SK-N-SH (cell line): ENCODE measurements around the gene DEPP1. TPM values are rescaled to one million over a fixed set of nuclear protein-coding genes. Genes with fewer than 3 reads are reported as not detected.
A peak's percentile ranks its signal among the peaks of the same experiment; 100 is the strongest.

Experiments
- CTCF ChIA-PET: fragments of 300-600, 350-600 bp; formaldehyde crosslinking; extraction: SDS; loops from one replicate; lab custom pipeline; 2021; lab: Yijun Ruan, JAX
- POLR2A ChIA-PET: fragments of 350-600 bp; sonication (Branson Sonifier 250); formaldehyde crosslinking; extraction: SDS; loops from one replicate; lab custom pipeline; 2020; ENCODE audit warnings: antibody characterized with exemption, inconsistent platforms; lab: Yijun Ruan, JAX
- DNase-seq: peaks from one replicate; pipeline ENCODE4 v3.0.0; 2012
- H2AFZ ChIP-seq: fragments of 200-600 bp; sonication (generic); 2 replicates; pipeline ENCODE4 v1.8.1; 2016; ENCODE audit warnings: antibody characterized with exemption, mild to moderate bottlenecking, low read depth
- H3F3A ChIP-seq: fragments of 200-600 bp; sonication (generic); replicated peaks from 2 replicates; pipeline ENCODE3; 2016; ENCODE audit warnings: antibody characterized with exemption, mild to moderate bottlenecking; ENCODE audit not compliant: insufficient read depth
- H3K27ac ChIP-seq, 2 experiments: fragments of 200-500 bp in 1 of 2; fragments of 200-600 bp in 1 of 2; sonication (Bioruptor generic) in 1 of 2; sonication (generic), shearing (Covaris generic) in 1 of 2; 2 replicates each; pipeline versions ENCODE4 v1.5.1 to v1.6.1; 2014 to 2016; ENCODE audit warnings: low read depth in 2 of 2, inconsistent platforms in 1 of 2, low read length in 1 of 2, mild to moderate bottlenecking in 1 of 2, mixed read lengths in 1 of 2
- H3K27me3 ChIP-seq: fragments of 200-600 bp; sonication (generic), shearing (Covaris generic); 2 replicates; pipeline ENCODE4 v1.6.1; 2016; ENCODE audit warnings: mixed run types; ENCODE audit not compliant: insufficient read depth
- H3K36me3 ChIP-seq, 2 experiments: fragments of 200-500 bp in 1 of 2; fragments of 200-600 bp in 1 of 2; sonication (Bioruptor generic) in 1 of 2; sonication (generic) in 1 of 2; replicated peaks in 1 of 2; 2 replicates each; pipeline versions ENCODE3 to v1.5.1; 2014 to 2016; ENCODE audit warnings: low read length in 1 of 2, mild to moderate bottlenecking in 1 of 2; ENCODE audit not compliant: insufficient read depth in 2 of 2, control insufficient read depth in 1 of 2
- H3K4me1 ChIP-seq, 2 experiments: fragments of 200-500 bp in 1 of 2; fragments of 200-600 bp in 1 of 2; sonication (Bioruptor generic) in 1 of 2; sonication (generic), shearing (Covaris generic) in 1 of 2; 2 replicates each; pipeline versions ENCODE4 v1.5.1 to v1.6.1; 2014 to 2016; ENCODE audit warnings: low read depth in 1 of 2, low read length in 1 of 2, mixed run types in 1 of 2; ENCODE audit not compliant: insufficient read depth in 2 of 2, control insufficient read depth in 1 of 2
- H3K4me2 ChIP-seq: fragments of 200-600 bp; sonication (generic), shearing (Covaris generic); 2 replicates; pipeline ENCODE4 v1.6.1; 2017; ENCODE audit warnings: mixed run types
- H3K4me3 ChIP-seq, 2 experiments: fragments of 200-500 bp in 1 of 2; fragments of 200-600 bp in 1 of 2; sonication (Bioruptor generic) in 1 of 2; sonication (generic), shearing (Covaris generic) in 1 of 2; 2 replicates each; pipeline versions ENCODE4 v1.5.1 to v1.8.1; 2014 to 2016; ENCODE audit warnings: low read depth in 2 of 2, inconsistent platforms in 1 of 2, low read length in 1 of 2, mild to moderate bottlenecking in 1 of 2, mixed read lengths in 1 of 2, moderate library complexity in 1 of 2
- H3K79me2 ChIP-seq: fragments of 200-600 bp; sonication (generic); 2 replicates; pipeline ENCODE4 v1.8.1; 2017; ENCODE audit warnings: mild to moderate bottlenecking; ENCODE audit not compliant: insufficient read depth
- H3K9ac ChIP-seq: fragments of 200-600 bp; sonication (generic); 2 replicates; pipeline ENCODE4 v1.6.1; 2017; ENCODE audit warnings: mixed run types
- H3K9me2 ChIP-seq: fragments of 200-600 bp; sonication (generic); 2 replicates; pipeline ENCODE4 v1.6.1; 2017; ENCODE audit warnings: mixed run types
- H3K9me3 ChIP-seq: fragments of 200-600 bp; sonication (generic); 2 replicates; pipeline ENCODE4 v1.6.1; 2017; ENCODE audit warnings: mixed run types, mild to moderate bottlenecking, moderate library complexity
- H4K20me1 ChIP-seq: fragments of 200-600 bp; sonication (generic); 2 replicates; pipeline ENCODE4 v1.6.1; 2017; ENCODE audit warnings: mild to moderate bottlenecking, mixed run types; ENCODE audit not compliant: insufficient read depth
- CTCF ChIP-seq: fragments of 200-600 bp; sonication (generic); IDR thresholded peaks from 2 replicates; pipeline ENCODE4 v1.6.1; 2017; ENCODE audit warnings: antibody characterized with exemption, mild to moderate bottlenecking, moderate library complexity
- EZH2phosphoT487 ChIP-seq: fragments of 200-600 bp; sonication (generic); IDR thresholded peaks from 2 replicates; pipeline ENCODE4 v1.6.1; 2017; ENCODE audit warnings: low read depth, mixed run types, mild to moderate bottlenecking, antibody characterized with exemption, moderate library complexity, borderline replicate concordance
- FOXM1 ChIP-seq: IDR thresholded peaks from 2 replicates; pipeline ENCODE4 v1.4.0; 2012; ENCODE audit warnings: low read depth, mild to moderate bottlenecking
- GABPA ChIP-seq: IDR thresholded peaks from 2 replicates; pipeline ENCODE4 v1.4.0; 2012; ENCODE audit warnings: low read depth, mild to moderate bottlenecking
- GATA2 ChIP-seq: sonication (generic); formaldehyde crosslinking; IDR thresholded peaks from 2 replicates; pipeline ENCODE4 v1.5.0; 2020; ENCODE audit warnings: mild to moderate bottlenecking, missing genetic modification reagents
- NRF1 ChIP-seq: IDR thresholded peaks from 2 replicates; pipeline ENCODE4 v1.6.1; 2012; ENCODE audit warnings: low read depth, mild to moderate bottlenecking, low read length
- PBX3 ChIP-seq: IDR thresholded peaks from 2 replicates; pipeline ENCODE4; 2012
- POLR2AphosphoS5 ChIP-seq: IDR thresholded peaks from 2 replicates; pipeline ENCODE4 v1.6.1; 2012; ENCODE audit warnings: low read depth, low read length
- RAD21 ChIP-seq: IDR thresholded peaks from 2 replicates; pipeline ENCODE4 v1.6.1; 2012; ENCODE audit warnings: mild to moderate bottlenecking, low read length
- REST ChIP-seq: IDR thresholded peaks from 2 replicates; pipeline ENCODE4 v1.6.1; 2012; ENCODE audit warnings: mild to moderate bottlenecking, low read depth, low read length, moderate library complexity
- SMC3 ChIP-seq: IDR thresholded peaks from 2 replicates; pipeline ENCODE4 v1.6.1; 2012; ENCODE audit warnings: low read depth, low read length, improper control_type of control experiment
- TAF1 ChIP-seq: IDR thresholded peaks from 2 replicates; pipeline ENCODE4 v1.6.1; 2012; ENCODE audit warnings: low read depth, mild to moderate bottlenecking, low read length, moderate library complexity, borderline replicate concordance
- TEAD4 ChIP-seq: IDR thresholded peaks from 2 replicates; pipeline ENCODE4 v1.4.0; 2012; ENCODE audit warnings: mild to moderate bottlenecking, borderline replicate concordance; ENCODE audit not compliant: insufficient read depth
- YY1 ChIP-seq: IDR thresholded peaks from 2 replicates; pipeline ENCODE4 v1.4.0; 2012; ENCODE audit warnings: low read depth, mild to moderate bottlenecking
- ZBTB33 ChIP-seq: IDR thresholded peaks from 2 replicates; pipeline ENCODE4 v1.4.0; 2012; ENCODE audit warnings: low read depth, borderline replicate concordance
- WGBS: methylation state at CpG from one replicate; pipeline ENCODE4 v1.1.6; 2017; ENCODE audit warnings: low lambda C conversion rate; 5-methylcytosine and 5-hydroxymethylcytosine counted together
- polyA plus RNA-seq, 3 experiments: library from polyadenylated mRNA; depleted of rRNA; stranded (reverse); fragments of >200 nt; gene quantifications; 2 replicates each; pipeline ENCODE4 v1.2.3, GENCODE V29; 2012

DEPP1 gene
- polyA plus RNA-seq, 1 of the 3 experiments (the other 2 are of a cell fraction) = 5.3 TPM

- Histone ChIP-seq H3K9me2 (no peaks in the 10 kb centered on the region), H3K27ac (peak overlapping the region; percentile 24 to 44; a peak in 1 of 4 replicates), H3F3A (no peaks in the 10 kb centered on the region), H4K20me1 (no peaks in the 10 kb centered on the region), H3K4me3 (peak overlapping the region; percentile 29 to 45), H3K36me3 (peaks cover 0 to 11% of the 10 kb centered on the region in 2 experiments), H3K4me1 (peaks cover 35 to 45% of the 10 kb centered on the region in 2 experiments; a peak in 3 of 4 replicates), H2AFZ (peak overlapping the region; percentile 94), H3K4me2 (peak overlapping the region; percentile 75), H3K9ac (peak overlapping the region; percentile 50), H3K79me2 (peaks cover 8% of the 10 kb centered on the region), H3K9me3 (no peaks in the 10 kb centered on the region), H3K27me3 (no peaks in the 10 kb centered on the region)
- TF ChIP-seq GATA2 (CRISPR knock-in tag) (no peak), FOXM1 (no peak), ZBTB33 (no peak), CTCF (peak; percentile 94), GABPA (no peak), TEAD4 (no peak), SMC3 (peak; percentile 80), RAD21 (peak; percentile 67), NRF1 (no peak), PBX3 (no peak), TAF1 (0 out of 2 replicates have a peak, but pooled peaks have one; percentile 28), EZH2phosphoT487 (no peak), YY1 (no peak), POLR2AphosphoS5 (peak; percentile 49; the same call in 1 of the 2 replicates), REST (peak; percentile 8; the same call in 1 of the 2 replicates)
- CTCF ChIA-PET = interaction anchor here (0.9 to 10.6 kb wide), 9 partner anchors 10 to 54 kb away, joined by 3 to 121 read pairs (median 4); no protein-coding TSS in a partner anchor
- WGBS = 23% methylated on average over 22 of the region's 46 CpGs
- POLR2A ChIA-PET = no interaction called here
- DNase-seq = peak; percentile 94
Observed at GRCh38 chr10:44974628-44975430, 3.8 kb downstream of the DEPP1 start.
